Endothelial cell of umbilical vein (primary cell): ENCODE results near the gene KCNK2.

Experiments
- CTCF ChIP-seq, 2 donors: IDR thresholded peaks; 1 replicate in 1 of 2; 2 replicates in 1 of 2; pipeline ENCODE4 v1.5.1; 2011; ENCODE audit warnings: low read length in 2 of 2, mild to moderate bottlenecking in 2 of 2, moderate library complexity in 2 of 2, control low read depth in 1 of 2, inconsistent platforms in 1 of 2, low read depth in 1 of 2; ENCODE audit not compliant: insufficient read depth in 1 of 2; ENCODE audit errors: extremely low read depth in 1 of 2
- EZH2 ChIP-seq: IDR thresholded peaks from 2 replicates; pipeline ENCODE4 v1.6.1; 2012; ENCODE audit warnings: borderline replicate concordance, low read depth, mild to moderate bottlenecking, moderate library complexity, low read length, inconsistent platforms; ENCODE audit not compliant: severe bottlenecking
- FOS ChIP-seq: IDR thresholded peaks from 2 replicates; pipeline ENCODE4 v1.6.1; 2011; ENCODE audit warnings: mild to moderate bottlenecking, low read length, moderate library complexity, borderline replicate concordance; ENCODE audit not compliant: insufficient read depth
- POLR2A ChIP-seq: IDR thresholded peaks from 2 replicates; pipeline ENCODE4 v1.6.1; 2012; ENCODE audit warnings: low read depth, mild to moderate bottlenecking, control low read depth, low read length
- POLR2AphosphoS5 ChIP-seq: IDR thresholded peaks from 2 replicates; pipeline ENCODE4 v1.6.1; 2012; ENCODE audit warnings: low read depth, mild to moderate bottlenecking, control low read depth, low read length, moderate library complexity; ENCODE audit not compliant: insufficient read depth

GRCh38 chr1:215101511-215101910, 19.0 kb downstream of the KCNK2 start:
- TF ChIP-seq CTCF (IDR thresholded peaks at IDR 0.05; ENCODE audit: extremely low read depth in 1 of 2, insufficient read depth in 1 of 2, low read depth in 1 of 2, low read length in 2 of 2) (no peak), FOS (no peak), EZH2 (no peak), POLR2AphosphoS5 (no peak), POLR2A (no peak)
